HFFc6 (cell line): ENCODE results near the gene PITRM1. TPM values are rescaled to one million over a fixed set of nuclear protein-coding genes. Genes with fewer than 3 reads are reported as not detected.

Experiments used
- DNase-seq: peaks from one replicate; pipeline ENCODE4 v3.0.0-alpha.2; 2018
- H3K27ac Mint-ChIP-seq: 2 replicates; pipeline ENCODE4 v1.8.0; 2020; ENCODE audit warnings: mild to moderate bottlenecking, mixed read lengths
- H3K27me3 Mint-ChIP-seq: 2 replicates; pipeline ENCODE4 v1.8.0; 2021; ENCODE audit warnings: mild to moderate bottlenecking, moderate library complexity, mixed read lengths; ENCODE audit not compliant: insufficient read depth
- H3K36me3 Mint-ChIP-seq: 2 replicates; pipeline ENCODE4 v1.8.0; 2021; ENCODE audit warnings: low read depth, mixed read lengths
- H3K4me1 Mint-ChIP-seq: 2 replicates; pipeline ENCODE4 v1.8.0; 2020; ENCODE audit warnings: low read depth, mixed read lengths
- H3K4me3 Mint-ChIP-seq: 2 replicates; pipeline ENCODE4 v1.8.0; 2020; ENCODE audit warnings: mild to moderate bottlenecking, moderate library complexity, mixed read lengths
- H3K9me3 Mint-ChIP-seq: 2 replicates; pipeline ENCODE4 v1.8.0; 2020; ENCODE audit warnings: mild to moderate bottlenecking, mixed read lengths
- total RNA-seq, 6 experiments: library from RNA; stranded (reverse); fragmentation: NEBNext Ultra II Directional; extraction: Animal tissue kit (Norgen Biotek cat#: 25700); gene quantifications; 2 replicates in 1 of 6; 3 replicates in 5 of 6; pipeline ENCODE4 v1.2.3, GENCODE V29; 2021
- TF ChIP-seq, protein P1 (sequence below): fragments of 200-600 bp; sonication (generic); IDR thresholded peaks from 2 replicates; pipeline ENCODE4 v1.5.0; 2021; ENCODE audit warnings: antibody characterized with exemption, mild to moderate bottlenecking

The PITRM1 gene
- total RNA-seq, 6 experiments from 2014 or later, result 106 to 124 (median 112) TPM

- peaks cover 26% of the 10 kb centered on the region for H3K36me3 Mint-ChIP-seq
- DNase-seq, result no peak
- H3K4me3 Mint-ChIP-seq, result no peak overlapping the region
- no peak overlapping the region for H3K27ac Mint-ChIP-seq
- H3K4me1 Mint-ChIP-seq, result peaks cover 11% of the 10 kb centered on the region; the same call in 1 of the 2 replicates
- H3K27me3 Mint-ChIP-seq, result peaks cover 2% of the 10 kb centered on the region
- TF ChIP-seq, protein P1, sequence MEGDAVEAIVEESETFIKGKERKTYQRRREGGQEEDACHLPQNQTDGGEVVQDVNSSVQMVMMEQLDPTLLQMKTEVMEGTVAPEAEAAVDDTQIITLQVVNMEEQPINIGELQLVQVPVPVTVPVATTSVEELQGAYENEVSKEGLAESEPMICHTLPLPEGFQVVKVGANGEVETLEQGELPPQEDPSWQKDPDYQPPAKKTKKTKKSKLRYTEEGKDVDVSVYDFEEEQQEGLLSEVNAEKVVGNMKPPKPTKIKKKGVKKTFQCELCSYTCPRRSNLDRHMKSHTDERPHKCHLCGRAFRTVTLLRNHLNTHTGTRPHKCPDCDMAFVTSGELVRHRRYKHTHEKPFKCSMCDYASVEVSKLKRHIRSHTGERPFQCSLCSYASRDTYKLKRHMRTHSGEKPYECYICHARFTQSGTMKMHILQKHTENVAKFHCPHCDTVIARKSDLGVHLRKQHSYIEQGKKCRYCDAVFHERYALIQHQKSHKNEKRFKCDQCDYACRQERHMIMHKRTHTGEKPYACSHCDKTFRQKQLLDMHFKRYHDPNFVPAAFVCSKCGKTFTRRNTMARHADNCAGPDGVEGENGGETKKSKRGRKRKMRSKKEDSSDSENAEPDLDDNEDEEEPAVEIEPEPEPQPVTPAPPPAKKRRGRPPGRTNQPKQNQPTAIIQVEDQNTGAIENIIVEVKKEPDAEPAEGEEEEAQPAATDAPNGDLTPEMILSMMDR, result no peak
- no peaks in the 10 kb centered on the region for H3K9me3 Mint-ChIP-seq
Observed at GRCh38 chr10:3169271-3169670, 3.3 kb downstream of the PITRM1 start.

GRCh38 chr10:3167611-3168330 is 4.8 kb downstream of the PITRM1 start:
- Mint-ChIP-seq H3K27ac (no peak overlapping the region), H3K27me3 (peaks cover 2% of the 10 kb centered on the region), H3K4me1 (peaks cover 5% of the 10 kb centered on the region; the same call in 1 of the 2 replicates), H3K36me3 (peaks cover 39% of the 10 kb centered on the region), H3K9me3 (no peaks in the 10 kb centered on the region), H3K4me3 (no peak overlapping the region)
- TF ChIP-seq, protein P1, result no peak
- DNase-seq, result no peak

GRCh38 chr10:3166496-3167290 is 5.9 kb downstream of the PITRM1 start:
- H3K27ac Mint-ChIP-seq, result no peak overlapping the region
- H3K9me3 Mint-ChIP-seq, result no peaks in the 10 kb centered on the region
- H3K4me1 Mint-ChIP-seq, result 0 out of 2 replicates have a peak, but pooled peaks cover 5% of the 10 kb centered on the region
- H3K36me3 Mint-ChIP-seq, result peaks cover 41% of the 10 kb centered on the region
- TF ChIP-seq, protein P1, result no peak
- H3K27me3 Mint-ChIP-seq, result no peaks in the 10 kb centered on the region; the same call in 1 of the 2 replicates
- no peak for DNase-seq
- H3K4me3 Mint-ChIP-seq, result no peak overlapping the region

- no peak overlapping the region for H3K27ac Mint-ChIP-seq
- no peaks in the 10 kb centered on the region; the same call in 1 of the 2 replicates for H3K27me3 Mint-ChIP-seq
- no peak for DNase-seq
- H3K36me3 Mint-ChIP-seq, result peaks cover 44% of the 10 kb centered on the region
- no peaks in the 10 kb centered on the region for H3K9me3 Mint-ChIP-seq
- H3K4me3 Mint-ChIP-seq, result no peak overlapping the region
- TF ChIP-seq, protein P1, result no peak
- H3K4me1 Mint-ChIP-seq, result 0 out of 2 replicates have a peak, but pooled peaks cover 5% of the 10 kb centered on the region
Observed at GRCh38 chr10:3165196-3165595, 7.4 kb downstream of the PITRM1 start.

GRCh38 chr10:3163879-3164278 is 8.7 kb downstream of the PITRM1 start:
- H3K36me3 Mint-ChIP-seq, result peaks cover 48% of the 10 kb centered on the region
- no peak overlapping the region for H3K27ac Mint-ChIP-seq
- no peaks in the 10 kb centered on the region for H3K4me1 Mint-ChIP-seq
- no peak overlapping the region for H3K4me3 Mint-ChIP-seq
- TF ChIP-seq, protein P1, result no peak
- no peak for DNase-seq
- no peaks in the 10 kb centered on the region; the same call in 1 of the 2 replicates for H3K27me3 Mint-ChIP-seq
- H3K9me3 Mint-ChIP-seq, result no peaks in the 10 kb centered on the region
